ENCODE data around the gene SMG9.

SMG9 gene

GRCh38 chr19:43779147-43779819 is 24.5 kb upstream of the SMG9 start:
- H4K91ac ChIP-seq (ENCODE audit: low read length): no peak overlapping the region
- no peak overlapping the region for H2BK15ac ChIP-seq (ENCODE audit: low read depth, poor library complexity, severe bottlenecking)
- H2BK12ac ChIP-seq (ENCODE audit: low read length in 2 of 2): peak overlapping the region in 1 of 2 experiments; percentile 25
- peak overlapping the region; percentile 40 for H2AK5ac ChIP-seq (ENCODE audit: low read length, severe bottlenecking)
- WGBS: 83% methylated on average over 16 of the region's 16 CpGs
- DNase-seq: no peak
- H3K4me3 ChIP-seq (ENCODE audit: insufficient read depth in 1 of 2, low read depth in 1 of 2, low read length in 2 of 2): peak overlapping the region in 1 of 2 experiments; percentile 77
- H2BK120ac ChIP-seq (ENCODE audit: low read depth, low read length): no peak overlapping the region
- no peaks in the 10 kb centered on the region for H3K27me3 ChIP-seq (ENCODE audit: control insufficient read depth in 1 of 2, insufficient read depth in 1 of 2, low read length in 2 of 2)
- H3K9ac ChIP-seq (ENCODE audit: low read length): peak overlapping the region; percentile 57
- no peak overlapping the region for H3K23ac ChIP-seq (ENCODE audit: low read length in 2 of 2)
- H3K79me1 ChIP-seq (replicated peaks; ENCODE audit: low read length, poor library complexity, severe bottlenecking): no peaks in the 10 kb centered on the region
- H3K18ac ChIP-seq (ENCODE audit: low read depth in 1 of 2, low read length in 2 of 2): no peak overlapping the region
- no peak overlapping the region for H2AFZ ChIP-seq (ENCODE audit: low read depth, low read length)
- no peak overlapping the region for H3K4me2 ChIP-seq (ENCODE audit: low read length, poor library complexity, severe bottlenecking)
- H3K4ac ChIP-seq (ENCODE audit: low read depth in 1 of 2, low read length in 2 of 2): no peak overlapping the region
- peaks cover 0 to 7% of the 10 kb centered on the region in 2 experiments for H3K36me3 ChIP-seq (ENCODE audit: control insufficient read depth in 1 of 2, insufficient read depth in 2 of 2, low read depth in 1 of 2, low read length in 2 of 2)
- H3K4me1 ChIP-seq (ENCODE audit: control insufficient read depth, insufficient read depth, low read depth, low read length): peaks cover 42% of the 10 kb centered on the region
- H3K27ac ChIP-seq (ENCODE audit: low read length, poor library complexity, severe bottlenecking): no peak overlapping the region
- H3K9me3 ChIP-seq (ENCODE audit: control insufficient read depth, low read length): no peaks in the 10 kb centered on the region
- H3K14ac ChIP-seq (ENCODE audit: low read length in 2 of 2): no peak overlapping the region
- no peak overlapping the region for H4K8ac ChIP-seq (ENCODE audit: low read length)
- no peak overlapping the region for H2BK5ac ChIP-seq (ENCODE audit: low read depth, low read length, poor library complexity, severe bottlenecking)

- no peak overlapping the region for H2AK5ac ChIP-seq (ENCODE audit: low read length, severe bottlenecking)
- no peak overlapping the region for H3K14ac ChIP-seq (ENCODE audit: low read length in 2 of 2)
- H3K27me3 ChIP-seq (ENCODE audit: control insufficient read depth in 1 of 2, insufficient read depth in 1 of 2, low read length in 2 of 2): no peaks in the 10 kb centered on the region
- 100% methylated on average over 1 of the region's 1 CpG for WGBS
- no peak overlapping the region for H3K4me3 ChIP-seq (ENCODE audit: insufficient read depth in 1 of 2, low read depth in 1 of 2, low read length in 2 of 2)
- no peak overlapping the region for H2BK12ac ChIP-seq (ENCODE audit: low read length in 2 of 2)
- H3K9me3 ChIP-seq (ENCODE audit: control insufficient read depth, low read length): no peaks in the 10 kb centered on the region
- H3K27ac ChIP-seq (ENCODE audit: low read length, poor library complexity, severe bottlenecking): no peak overlapping the region
- H3K79me1 ChIP-seq (replicated peaks; ENCODE audit: low read length, poor library complexity, severe bottlenecking): no peaks in the 10 kb centered on the region
- H2AFZ ChIP-seq (ENCODE audit: low read depth, low read length): no peak overlapping the region
- H3K9ac ChIP-seq (ENCODE audit: low read length): no peak overlapping the region
- H3K4ac ChIP-seq (ENCODE audit: low read depth in 1 of 2, low read length in 2 of 2): no peak overlapping the region
- no peak overlapping the region for H2BK15ac ChIP-seq (ENCODE audit: low read depth, poor library complexity, severe bottlenecking)
- no peak overlapping the region for H2BK120ac ChIP-seq (ENCODE audit: low read depth, low read length)
- H3K4me2 ChIP-seq (ENCODE audit: low read length, poor library complexity, severe bottlenecking): no peak overlapping the region
- H3K23ac ChIP-seq (ENCODE audit: low read length in 2 of 2): no peak overlapping the region
- H3K18ac ChIP-seq (ENCODE audit: low read depth in 1 of 2, low read length in 2 of 2): no peak overlapping the region
- no peak overlapping the region for H4K91ac ChIP-seq (ENCODE audit: low read length)
- H3K36me3 ChIP-seq (ENCODE audit: control insufficient read depth in 1 of 2, insufficient read depth in 2 of 2, low read depth in 1 of 2, low read length in 2 of 2): peaks cover 0 to 9% of the 10 kb centered on the region in 2 experiments
- H3K4me1 ChIP-seq (ENCODE audit: control insufficient read depth, insufficient read depth, low read depth, low read length): peaks cover 45% of the 10 kb centered on the region
- DNase-seq: no peak
- no peak overlapping the region for H2BK5ac ChIP-seq (ENCODE audit: low read depth, low read length, poor library complexity, severe bottlenecking)
- no peak overlapping the region for H4K8ac ChIP-seq (ENCODE audit: low read length)
These were observed 23.9 kb upstream of the SMG9 start for GRCh38 chr19:43778651-43779050.

- WGBS: 10% methylated on average over 4 of the region's 4 CpGs
- Histone ChIP-seq H3K9ac (ENCODE audit: low read length) (peak overlapping the region; percentile 2), H2AFZ (ENCODE audit: low read depth, low read length) (no peak overlapping the region), H3K23ac (ENCODE audit: low read length in 2 of 2) (no peak overlapping the region), H3K9me3 (ENCODE audit: control insufficient read depth, low read length) (no peaks in the 10 kb centered on the region), H2BK15ac (ENCODE audit: low read depth, poor library complexity, severe bottlenecking) (no peak overlapping the region), H3K27me3 (ENCODE audit: control insufficient read depth in 1 of 2, insufficient read depth in 1 of 2, low read length in 2 of 2) (no peaks in the 10 kb centered on the region), H3K4me3 (ENCODE audit: insufficient read depth in 1 of 2, low read depth in 1 of 2, low read length in 2 of 2) (no peak overlapping the region), H3K27ac (ENCODE audit: low read length, poor library complexity, severe bottlenecking) (no peak overlapping the region), H4K8ac (ENCODE audit: low read length) (no peak overlapping the region), H2BK5ac (ENCODE audit: low read depth, low read length, poor library complexity, severe bottlenecking) (no peak overlapping the region), H2BK12ac (ENCODE audit: low read length in 2 of 2) (no peak overlapping the region), H2AK5ac (ENCODE audit: low read length, severe bottlenecking) (no peak overlapping the region), H3K4ac (ENCODE audit: low read depth in 1 of 2, low read length in 2 of 2) (no peak overlapping the region), H3K4me1 (ENCODE audit: control insufficient read depth, insufficient read depth, low read depth, low read length) (peaks cover 40% of the 10 kb centered on the region), H3K36me3 (ENCODE audit: control insufficient read depth in 1 of 2, insufficient read depth in 2 of 2, low read depth in 1 of 2, low read length in 2 of 2) (peaks cover 0 to 16% of the 10 kb centered on the region in 2 experiments), H4K91ac (ENCODE audit: low read length) (no peak overlapping the region), H3K4me2 (ENCODE audit: low read length, poor library complexity, severe bottlenecking) (no peak overlapping the region), H2BK120ac (ENCODE audit: low read depth, low read length) (no peak overlapping the region), H3K79me1 (replicated peaks; ENCODE audit: low read length, poor library complexity, severe bottlenecking) (no peaks in the 10 kb centered on the region), H3K14ac (ENCODE audit: low read length in 2 of 2) (no peak overlapping the region), H3K18ac (ENCODE audit: low read depth in 1 of 2, low read length in 2 of 2) (peak overlapping the region in 1 of 2 experiments; percentile 40)
- peak; percentile 25 for DNase-seq
These were observed 22.5 kb upstream of the SMG9 start for GRCh38 chr19:43777163-43777695.

- Histone ChIP-seq H2BK15ac (ENCODE audit: low read depth, poor library complexity, severe bottlenecking) (no peak overlapping the region), H3K23ac (ENCODE audit: low read length in 2 of 2) (no peak overlapping the region), H3K4ac (ENCODE audit: low read depth in 1 of 2, low read length in 2 of 2) (no peak overlapping the region), H2AK5ac (ENCODE audit: low read length, severe bottlenecking) (no peak overlapping the region), H2BK120ac (ENCODE audit: low read depth, low read length) (no peak overlapping the region), H3K14ac (ENCODE audit: low read length in 2 of 2) (no peak overlapping the region), H3K27ac (ENCODE audit: low read length, poor library complexity, severe bottlenecking) (no peak overlapping the region), H4K91ac (ENCODE audit: low read length) (no peak overlapping the region), H2BK12ac (ENCODE audit: low read length in 2 of 2) (no peak overlapping the region), H4K8ac (ENCODE audit: low read length) (no peak overlapping the region), H3K4me1 (ENCODE audit: control insufficient read depth, insufficient read depth, low read depth, low read length) (peaks cover 40% of the 10 kb centered on the region), H3K36me3 (ENCODE audit: control insufficient read depth in 1 of 2, insufficient read depth in 2 of 2, low read depth in 1 of 2, low read length in 2 of 2) (peaks cover 0 to 23% of the 10 kb centered on the region in 2 experiments), H3K27me3 (ENCODE audit: control insufficient read depth in 1 of 2, insufficient read depth in 1 of 2, low read length in 2 of 2) (no peaks in the 10 kb centered on the region), H2BK5ac (ENCODE audit: low read depth, low read length, poor library complexity, severe bottlenecking) (no peak overlapping the region), H3K4me3 (ENCODE audit: insufficient read depth in 1 of 2, low read depth in 1 of 2, low read length in 2 of 2) (no peak overlapping the region), H3K4me2 (ENCODE audit: low read length, poor library complexity, severe bottlenecking) (no peak overlapping the region), H2AFZ (ENCODE audit: low read depth, low read length) (no peak overlapping the region), H3K18ac (ENCODE audit: low read depth in 1 of 2, low read length in 2 of 2) (no peak overlapping the region), H3K9ac (ENCODE audit: low read length) (no peak overlapping the region), H3K79me1 (replicated peaks; ENCODE audit: low read length, poor library complexity, severe bottlenecking) (no peaks in the 10 kb centered on the region), H3K9me3 (ENCODE audit: control insufficient read depth, low read length) (no peaks in the 10 kb centered on the region)
- no peak for DNase-seq
- 63% methylated on average over 9 of the region's 11 CpGs for WGBS
These were observed 21.5 kb upstream of the SMG9 start for GRCh38 chr19:43776286-43776685.

All from mesenchymal stem cell (in vitro differentiated cells and primary cell).